K562 (cell line): Measurements from ENCODE around the gene HPSE2.

Experiments
- ATF1 ChIP-seq, 2 experiments: fragments of 450-650 bp in 1 of 2; IDR thresholded peaks; 2 replicates each; pipeline ENCODE4 v1.6.1; 2016; ENCODE audit warnings: missing compliant biosample characterization in 1 of 2, missing genetic modification characterization in 1 of 2
- CBX3 ChIP-seq, 2 experiments: IDR thresholded peaks; 1 replicate in 1 of 2; 2 replicates in 1 of 2; pipeline ENCODE4 v1.6.1; 2012; ENCODE audit warnings: inconsistent platforms in 2 of 2, low read length in 2 of 2, borderline replicate concordance in 1 of 2, control low read depth in 1 of 2
- CREB3 ChIP-seq: fragments of 450-650 bp; conservative IDR thresholded peaks from 2 replicates; pipeline ENCODE4 v1.6.1; 2016; ENCODE audit warnings: missing genetic modification characterization, low read depth, mild to moderate bottlenecking, missing compliant biosample characterization, moderate library complexity
- EZH2 ChIP-seq: IDR thresholded peaks from 2 replicates; pipeline ENCODE4 v1.6.1; 2012; ENCODE audit warnings: low read depth, mild to moderate bottlenecking, inconsistent platforms, low read length, borderline replicate concordance
- FOXM1 ChIP-seq, 2 experiments: fragments of 450-650 bp in 1 of 2; sonication (generic) in 1 of 2; formaldehyde crosslinking in 1 of 2; IDR thresholded peaks; 2 replicates each; pipeline versions ENCODE4 v1.6.1 to v1.9.0; 2017 to 2022; ENCODE audit warnings: low read depth in 2 of 2, mild to moderate bottlenecking in 2 of 2, missing genetic modification reagents in 1 of 2, moderate library complexity in 1 of 2
- POLR2A ChIP-seq: fragments of 450-650 bp; conservative IDR thresholded peaks from 2 replicates; pipeline ENCODE4 v1.6.1; 2016
- U2AF2 ChIP-seq: fragments of 200-400 bp; formaldehyde crosslinking; optimal IDR thresholded peaks from 2 replicates; pipeline ENCODE3; 2017; ENCODE audit warnings: low read depth, mild to moderate bottlenecking, low read length

- no peak for TF ChIP-seq U2AF2
- TF ChIP-seq CBX3 (IDR thresholded peaks at IDR 0.05; ENCODE audit: borderline replicate concordance in 1 of 2, low read length in 2 of 2): no peak
- no peak for TF ChIP-seq CREB3 (tag)
- TF ChIP-seq FOXM1 (IDR thresholded peaks at IDR 0.05; ENCODE audit: low read depth): no peak
- TF ChIP-seq FOXM1 (CRISPR knock-in tag; IDR thresholded peaks at IDR 0.05; ENCODE audit: low read depth): no peak
- no peak for TF ChIP-seq ATF1 (CRISPR knock-in tag; IDR thresholded peaks at IDR 0.05)
- TF ChIP-seq ATF1 (tag; IDR thresholded peaks at IDR 0.05): no peak
- TF ChIP-seq POLR2A: no peak
- no peak for TF ChIP-seq EZH2
These were observed 568.6 kb downstream of the HPSE2 start for GRCh38 chr10:98667081-98667480.
